ACC112 (cell line): ENCODE results near the gene CDH23.

Experiments
- H2AFZ ChIP-seq: fragments of 200-600 bp; sonication (generic); one replicate; pipeline ENCODE4 v1.6.0; 2017; ENCODE audit warnings: antibody characterized with exemption, low read length; ENCODE audit not compliant: unreplicated experiment
- H3K27ac ChIP-seq: fragments of 200-600 bp; sonication (generic); 2 replicates; pipeline ENCODE4 v1.5.1; 2014; ENCODE audit warnings: low read depth, mild to moderate bottlenecking, antibody characterized with exemption, low read length, moderate library complexity
- H3K27me3 ChIP-seq: fragments of 200-600 bp; sonication (generic); 2 replicates; pipeline ENCODE4 v1.6.1; 2014; ENCODE audit warnings: mild to moderate bottlenecking, antibody characterized with exemption, low read length, moderate library complexity, mixed read lengths; ENCODE audit not compliant: insufficient read depth
- H3K36me3 ChIP-seq: fragments of 200-600 bp; sonication (generic); 2 replicates; pipeline ENCODE4 v1.6.1; 2016; ENCODE audit warnings: mild to moderate bottlenecking, antibody characterized with exemption, low read length, moderate library complexity, mixed read lengths; ENCODE audit not compliant: insufficient read depth
- H3K4me1 ChIP-seq: fragments of 200-600 bp; sonication (generic); one replicate; pipeline ENCODE4 v1.6.1; 2016; ENCODE audit warnings: low read length, mixed read lengths; ENCODE audit not compliant: insufficient read depth, unreplicated experiment, control insufficient read depth
- H3K4me3 ChIP-seq: fragments of 200-600 bp; sonication (generic); 2 replicates; pipeline ENCODE4 v1.5.1; 2014; ENCODE audit warnings: mild to moderate bottlenecking, low read depth, low read length
- H3K79me2 ChIP-seq: fragments of 200-600 bp; sonication (generic); one replicate; pipeline ENCODE4 v1.6.0; 2016; ENCODE audit warnings: low read length; ENCODE audit not compliant: control insufficient read depth, unreplicated experiment, insufficient read depth

CDH23 gene

DNA sequence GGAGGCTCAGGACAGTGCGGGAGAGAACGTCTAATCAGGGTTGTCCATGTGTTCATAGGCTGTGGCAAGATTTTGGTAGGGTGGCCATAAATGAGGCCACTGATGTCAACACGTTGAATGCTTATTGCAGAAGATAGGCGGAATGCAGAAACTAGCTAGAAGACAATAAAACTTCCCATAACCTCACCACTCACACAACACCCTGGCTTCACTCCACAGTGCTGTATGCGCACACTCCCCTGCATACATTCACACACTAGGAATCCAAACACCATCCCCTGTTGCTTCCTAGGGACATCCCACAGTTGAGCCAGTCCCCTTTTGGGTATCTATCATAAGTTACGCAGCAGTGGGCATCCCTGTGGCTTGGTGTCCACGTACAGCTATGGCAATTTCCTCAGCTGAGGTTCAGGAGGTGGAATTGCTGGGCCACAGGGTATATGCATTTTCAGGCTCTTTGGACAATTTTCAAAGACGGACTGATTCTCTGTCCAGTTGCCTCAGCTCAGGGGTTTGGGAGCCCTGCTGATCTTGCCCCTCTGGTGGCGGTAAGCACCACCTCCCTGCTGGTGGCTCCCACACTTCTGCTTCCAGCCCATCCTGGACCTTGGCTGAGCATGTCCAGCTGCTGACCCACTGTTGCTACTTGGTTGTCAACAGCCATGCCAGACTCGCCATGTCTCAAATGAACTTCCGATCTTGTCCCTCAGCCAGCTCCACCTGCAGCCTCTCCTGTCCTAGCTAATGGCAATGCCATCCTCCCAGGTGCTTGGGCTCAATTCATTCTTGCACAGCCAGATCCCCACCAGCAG, 36.4 kb downstream of the CDH23 start:
- H3K4me1 ChIP-seq = no peaks in the 10 kb centered on the region
- no peaks in the 10 kb centered on the region for H3K79me2 ChIP-seq
- H3K36me3 ChIP-seq = no peaks in the 10 kb centered on the region
- no peak overlapping the region for H3K4me3 ChIP-seq
- peaks cover 21% of the 10 kb centered on the region for H3K27me3 ChIP-seq
- no peak overlapping the region for H2AFZ ChIP-seq
- H3K27ac ChIP-seq = no peak overlapping the region

DNA sequence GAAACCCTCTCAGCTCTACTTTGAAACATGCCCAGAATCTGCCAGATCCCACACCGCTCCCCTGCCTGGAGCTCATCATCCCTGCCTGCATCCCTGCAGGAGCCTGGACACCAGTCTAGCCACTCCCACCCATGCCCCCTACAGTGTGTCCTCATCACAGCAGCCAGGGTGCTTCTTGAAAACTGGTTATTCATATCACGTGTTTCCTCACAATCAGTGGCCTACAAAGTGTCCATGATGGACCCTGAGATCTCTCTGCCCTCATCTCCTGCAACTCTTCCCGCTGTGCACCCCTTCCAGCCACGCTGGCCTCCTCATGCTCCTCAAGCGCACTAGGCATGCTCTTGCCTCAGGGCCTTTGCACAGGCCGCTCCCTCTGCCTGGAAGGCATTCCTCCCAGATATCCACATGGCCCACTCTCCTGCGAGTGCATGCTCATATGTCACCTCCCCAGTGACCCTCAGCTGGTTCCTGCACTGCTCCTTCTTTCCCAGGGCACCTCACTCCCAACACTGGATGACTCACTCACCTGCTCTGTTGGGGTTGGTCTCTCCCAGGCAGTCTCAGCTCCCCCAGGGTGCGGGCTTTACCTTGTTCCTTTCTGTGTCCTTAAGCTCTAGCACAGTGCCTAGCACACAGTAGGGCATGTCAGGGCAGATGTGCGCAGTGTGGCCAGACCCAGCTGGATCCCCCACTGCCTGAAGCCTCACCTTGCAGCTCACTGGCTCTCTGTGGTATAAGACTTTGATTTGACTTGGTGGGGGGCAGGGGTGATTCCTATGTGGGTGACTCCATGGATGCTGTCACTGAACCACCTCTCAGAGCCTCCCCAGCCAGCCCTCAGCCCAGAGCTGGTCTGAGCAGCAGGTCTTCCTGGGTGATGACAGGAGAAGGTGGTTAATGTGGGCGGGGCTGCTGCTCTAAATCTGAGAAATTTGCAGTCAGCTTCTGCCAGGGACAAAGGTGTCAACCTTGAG, 37.3 kb downstream of the CDH23 start:
- Histone ChIP-seq H3K36me3 (no peaks in the 10 kb centered on the region), H3K27me3 (peaks cover 21% of the 10 kb centered on the region), H3K27ac (no peak overlapping the region), H2AFZ (no peak overlapping the region), H3K79me2 (no peaks in the 10 kb centered on the region), H3K4me3 (no peak overlapping the region), H3K4me1 (no peaks in the 10 kb centered on the region)

DNA sequence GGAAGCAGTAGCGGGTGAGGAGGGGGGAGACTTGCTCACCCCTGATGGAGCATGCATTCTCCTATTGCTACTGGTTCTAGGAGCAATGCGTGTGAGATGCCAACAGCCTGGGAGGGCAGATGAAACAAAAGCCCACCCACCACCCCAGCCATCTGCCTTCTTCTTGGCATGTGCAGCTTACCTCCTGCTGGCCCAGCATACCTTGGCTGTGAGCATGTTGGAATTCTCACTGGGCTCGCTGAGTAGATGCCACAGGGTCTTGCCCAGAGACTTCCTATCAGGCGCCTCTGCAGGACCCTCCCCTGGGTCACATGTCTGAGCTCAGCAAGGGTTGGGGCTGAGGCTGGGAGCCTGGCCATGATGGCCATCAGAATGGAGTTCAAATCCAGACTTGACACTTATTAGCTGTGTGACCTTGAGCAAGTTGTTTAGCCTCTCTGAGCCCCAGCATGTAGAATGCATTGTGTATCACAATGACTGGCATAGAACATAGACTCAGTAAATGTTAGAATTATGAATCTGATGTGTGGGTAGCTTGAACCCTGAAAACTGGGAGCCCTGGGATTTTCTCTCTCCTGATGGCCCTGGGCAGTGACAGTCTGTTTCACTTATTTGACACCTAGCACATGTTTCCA, 38.2 kb downstream of the CDH23 start:
- H3K79me2 ChIP-seq = no peaks in the 10 kb centered on the region
- H3K27ac ChIP-seq = no peak overlapping the region
- no peaks in the 10 kb centered on the region for H3K4me1 ChIP-seq
- no peak overlapping the region for H2AFZ ChIP-seq
- H3K36me3 ChIP-seq = no peaks in the 10 kb centered on the region
- H3K4me3 ChIP-seq = no peak overlapping the region
- H3K27me3 ChIP-seq = peaks cover 21% of the 10 kb centered on the region

DNA sequence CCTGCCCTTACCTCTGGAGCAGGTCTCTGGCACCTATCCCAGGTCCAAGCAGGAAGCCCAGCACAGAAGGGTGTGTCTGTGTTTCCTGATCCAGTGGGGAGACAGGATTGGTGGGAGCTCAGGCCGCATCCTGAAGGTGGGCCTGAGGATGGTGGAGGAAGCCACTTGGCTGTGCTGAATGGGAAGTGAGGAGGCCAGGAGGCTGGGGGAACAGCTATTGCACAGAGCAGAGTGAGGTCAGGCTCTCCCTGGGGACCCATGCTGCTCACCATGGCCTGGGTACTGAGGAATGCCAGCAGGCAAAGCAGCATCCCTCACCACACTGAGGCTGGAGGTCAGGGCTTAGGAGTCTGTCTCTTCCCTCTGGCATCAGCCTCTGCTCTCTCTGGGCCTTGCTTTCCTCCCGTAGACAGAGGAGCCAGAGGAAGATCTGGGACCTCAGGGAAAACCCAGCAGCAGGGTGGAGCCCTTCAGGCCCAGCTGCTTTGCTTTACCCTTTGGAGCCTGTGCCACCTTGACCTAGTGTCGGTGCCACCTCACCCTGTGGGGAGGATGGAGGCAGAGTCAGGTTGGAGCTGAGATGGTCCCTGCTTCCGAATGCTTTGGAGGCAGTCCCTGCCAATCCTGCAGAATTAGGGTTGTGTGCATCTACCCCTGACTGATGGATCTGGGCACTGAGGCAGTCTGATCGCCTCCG, 39.0 kb downstream of the CDH23 start:
- no peak overlapping the region for H3K4me3 ChIP-seq
- H3K27ac ChIP-seq = no peak overlapping the region
- no peaks in the 10 kb centered on the region for H3K79me2 ChIP-seq
- H3K27me3 ChIP-seq = peaks cover 16% of the 10 kb centered on the region
- no peaks in the 10 kb centered on the region for H3K36me3 ChIP-seq
- H3K4me1 ChIP-seq = no peaks in the 10 kb centered on the region
- no peak overlapping the region for H2AFZ ChIP-seq

DNA sequence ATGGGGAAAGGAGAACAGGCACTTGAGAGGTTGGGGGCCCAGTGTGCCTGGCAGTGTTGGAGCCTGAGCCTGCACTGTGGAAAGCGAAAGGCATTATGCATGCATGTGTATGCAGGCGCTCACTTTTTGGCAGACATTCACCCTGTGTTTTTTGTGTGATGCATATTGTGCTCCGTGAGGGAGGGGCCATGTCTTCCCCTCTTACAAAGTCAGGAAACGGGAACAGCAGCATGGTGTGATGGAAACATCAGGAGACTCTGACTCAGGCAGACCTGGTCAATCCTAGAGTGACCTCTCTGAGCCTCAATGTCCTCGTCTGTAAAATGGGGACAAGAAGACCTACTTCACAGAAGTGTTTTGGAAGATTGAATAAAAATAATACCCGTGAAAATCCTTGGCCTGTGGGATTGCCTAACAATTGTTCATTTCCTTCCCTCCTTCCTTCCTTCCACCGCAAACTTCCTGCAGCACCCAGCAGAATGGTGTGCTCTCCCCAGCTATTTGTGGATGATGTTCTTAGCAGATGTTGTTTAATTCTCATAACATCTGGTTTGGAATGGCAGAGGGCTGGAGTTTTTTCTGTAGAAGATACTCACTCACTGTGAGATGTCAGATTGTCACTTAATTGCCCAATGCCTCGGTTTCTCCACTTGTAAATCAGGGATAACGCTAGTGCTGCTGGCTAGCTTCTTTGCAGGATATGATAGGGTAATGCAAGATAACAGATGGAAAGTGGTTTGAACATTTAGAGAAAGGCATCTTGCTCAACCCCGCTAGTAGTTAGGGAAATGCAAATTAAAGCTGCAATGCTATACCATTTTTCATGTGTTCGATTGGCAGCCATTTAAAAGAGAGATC, 39.8 kb downstream of the CDH23 start:
- H3K27me3 ChIP-seq = peaks cover 8% of the 10 kb centered on the region
- no peaks in the 10 kb centered on the region for H3K36me3 ChIP-seq
- no peaks in the 10 kb centered on the region for H3K79me2 ChIP-seq
- H3K27ac ChIP-seq = no peak overlapping the region
- no peak overlapping the region for H2AFZ ChIP-seq
- no peaks in the 10 kb centered on the region for H3K4me1 ChIP-seq
- H3K4me3 ChIP-seq = no peak overlapping the region

DNA sequence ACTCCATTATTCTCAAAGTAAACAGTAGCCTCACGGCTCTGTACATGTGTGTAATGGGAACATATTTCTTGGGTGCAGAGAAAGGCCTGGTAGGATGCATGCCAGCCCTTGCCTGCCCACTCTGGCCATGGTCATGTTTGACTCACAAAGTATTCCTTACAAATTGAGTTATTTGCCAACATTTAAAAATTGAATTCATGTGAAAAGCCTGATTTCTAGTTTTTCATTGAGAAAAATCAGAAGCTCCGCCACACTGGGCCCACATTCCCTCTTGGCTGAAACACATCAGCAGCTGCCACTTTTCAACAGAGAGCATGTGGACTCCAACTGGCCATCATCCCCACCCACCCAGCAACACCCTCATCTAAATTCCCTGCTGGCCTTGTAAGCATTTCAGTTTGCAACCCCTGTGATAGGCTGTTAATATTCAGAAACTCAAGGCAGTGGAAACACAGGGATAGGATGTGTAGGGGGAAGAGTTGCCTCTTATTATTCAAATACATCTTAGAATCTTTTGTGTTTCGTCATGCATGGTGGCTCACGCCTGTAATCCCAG, 40.9 kb downstream of the CDH23 start:
- no peak overlapping the region for H2AFZ ChIP-seq

DNA sequence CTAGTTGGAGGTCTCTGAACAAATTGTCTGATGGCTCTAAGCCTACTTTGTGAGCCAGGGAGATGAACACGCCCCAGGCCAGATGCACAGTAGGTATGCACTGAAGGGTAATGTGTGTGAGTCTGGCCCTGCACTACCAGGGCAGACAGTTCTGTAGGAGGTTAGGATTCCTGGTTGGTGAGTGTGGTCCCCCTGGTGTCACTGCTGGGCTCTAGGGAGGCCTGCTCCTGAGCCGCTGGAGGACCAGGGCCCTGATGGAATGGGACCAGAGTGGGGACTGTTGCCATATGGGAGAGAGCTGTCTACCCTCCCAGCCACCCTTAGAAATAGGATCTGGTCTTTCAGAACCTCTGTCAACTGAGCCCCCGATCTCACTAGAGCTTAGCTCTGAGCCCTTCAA, 42.0 kb downstream of the CDH23 start:
- Histone ChIP-seq H3K79me2 (no peaks in the 10 kb centered on the region), H3K27me3 (peaks cover 4% of the 10 kb centered on the region; the same call in 1 of the 2 replicates), H3K4me3 (no peak overlapping the region), H3K36me3 (no peaks in the 10 kb centered on the region), H2AFZ (no peak overlapping the region), H3K4me1 (no peaks in the 10 kb centered on the region), H3K27ac (no peak overlapping the region)

More for the DNA sequence above, 40.9 kb downstream of the CDH23 start:
- no peak overlapping the region for H3K27ac ChIP-seq
- H3K36me3 ChIP-seq = no peaks in the 10 kb centered on the region
- peaks cover 4% of the 10 kb centered on the region; the same call in 1 of the 2 replicates for H3K27me3 ChIP-seq
- no peak overlapping the region for H3K4me3 ChIP-seq
- no peaks in the 10 kb centered on the region for H3K4me1 ChIP-seq
- H3K79me2 ChIP-seq = no peaks in the 10 kb centered on the region

DNA sequence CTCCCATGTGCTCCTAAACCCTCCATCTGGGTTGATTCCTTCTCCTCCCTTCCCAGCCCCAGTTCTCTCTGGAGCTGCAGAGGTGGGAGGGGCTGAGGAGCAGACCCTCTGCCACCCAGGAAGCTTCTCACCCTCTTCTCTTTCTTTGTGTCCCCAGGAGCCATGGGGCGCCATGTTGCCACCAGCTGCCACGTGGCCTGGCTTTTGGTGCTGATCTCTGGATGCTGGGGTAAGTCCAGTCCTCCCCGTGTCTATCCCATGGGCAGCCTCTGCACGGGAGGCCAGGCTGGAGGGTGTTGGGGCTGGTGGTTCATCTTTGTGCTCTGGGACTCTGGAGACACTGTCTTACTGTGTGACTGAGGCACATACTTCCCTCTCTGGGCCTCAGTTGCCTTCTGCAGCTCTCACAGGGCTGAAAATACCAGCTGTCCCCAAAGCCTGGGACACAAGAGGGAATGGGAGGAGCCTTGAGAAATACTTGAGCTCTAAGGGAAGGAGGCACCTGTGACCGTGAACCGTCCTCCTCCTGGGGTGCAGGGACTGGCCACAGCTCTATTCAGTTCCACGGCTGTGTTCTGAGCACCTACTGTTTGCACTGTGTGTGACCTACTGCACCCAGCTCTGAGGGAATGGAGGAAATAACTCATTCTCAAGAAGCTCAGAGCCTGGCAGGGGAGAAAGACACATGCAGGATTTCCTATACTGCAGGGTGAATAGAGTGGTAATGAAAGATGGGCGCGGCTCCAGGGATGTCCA, 43.1 kb downstream of the CDH23 start:
- Histone ChIP-seq H2AFZ (no peak overlapping the region), H3K36me3 (no peaks in the 10 kb centered on the region), H3K27me3 (peaks cover 14% of the 10 kb centered on the region), H3K27ac (no peak overlapping the region), H3K79me2 (no peaks in the 10 kb centered on the region), H3K4me3 (no peak overlapping the region), H3K4me1 (no peaks in the 10 kb centered on the region)

DNA sequence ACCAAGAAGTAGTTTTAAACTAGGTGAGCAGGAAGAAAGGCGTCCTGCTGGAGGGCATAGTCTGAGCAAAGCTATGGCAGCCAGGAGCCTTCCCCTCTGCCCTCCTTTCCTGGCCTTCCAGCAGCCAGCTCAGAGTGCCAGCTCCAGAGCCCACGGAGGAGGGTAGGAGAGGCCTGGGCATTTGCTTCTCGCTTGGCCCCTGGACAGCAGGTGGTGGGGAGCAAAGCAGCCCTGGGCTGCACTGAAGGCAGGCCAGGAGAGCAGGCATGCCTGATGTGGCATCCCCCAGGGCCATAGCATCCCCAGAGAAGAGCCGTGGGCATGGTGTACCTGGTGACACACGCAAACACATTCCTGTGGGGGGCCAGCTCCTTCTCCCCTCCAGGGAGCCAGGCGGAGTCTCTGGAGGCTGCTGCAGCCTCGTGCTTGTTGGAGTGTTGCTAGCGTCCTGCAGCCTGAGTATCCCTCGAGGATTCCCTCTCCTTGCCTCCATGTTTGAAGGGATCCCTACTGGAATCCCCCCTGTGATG, 43.9 kb downstream of the CDH23 start:
- Histone ChIP-seq H3K27me3 (peaks cover 14% of the 10 kb centered on the region), H3K36me3 (no peaks in the 10 kb centered on the region), H3K79me2 (no peaks in the 10 kb centered on the region), H3K4me3 (no peak overlapping the region), H3K4me1 (no peaks in the 10 kb centered on the region), H3K27ac (no peak overlapping the region), H2AFZ (no peak overlapping the region)
